IPS DF 6.9 (cell line): ENCODE results near the gene TMEM266.

Experiments
- DNase-seq: peaks from one replicate; pipeline ENCODE4 v3.0.0-alpha.2; 2013; ENCODE audit warnings: low read depth, low spot score
- H3K27ac ChIP-seq: one replicate; pipeline ENCODE4 v1.5.1; 2013; ENCODE audit warnings: low read length, control low read depth
- H3K27me3 ChIP-seq: 2 replicates; pipeline ENCODE4 v1.6.1; 2013; ENCODE audit warnings: mild to moderate bottlenecking, low read length; ENCODE audit not compliant: control insufficient read depth, insufficient read depth
- H3K36me3 ChIP-seq: 2 replicates; pipeline ENCODE4 v1.6.1; 2013; ENCODE audit warnings: low read length; ENCODE audit not compliant: control insufficient read depth, insufficient read depth
- H3K4me1 ChIP-seq: 2 replicates; pipeline ENCODE4 v1.6.1; 2013; ENCODE audit warnings: low read length; ENCODE audit not compliant: control insufficient read depth, insufficient read depth
- H3K4me3 ChIP-seq: 2 replicates; pipeline ENCODE4 v1.5.1; 2013; ENCODE audit warnings: mild to moderate bottlenecking, low read length
- H3K9me3 ChIP-seq: 2 replicates; pipeline ENCODE4 v1.6.1; 2013; ENCODE audit warnings: low read length, inconsistent platforms; ENCODE audit not compliant: control insufficient read depth, insufficient read depth
- WGBS: extraction: QIAGEN DNeasy Blood & Tissue Kit; methylation state at CpG from one replicate; pipeline ENCODE4 v1.1.7; 2013; ENCODE audit warnings: mixed read lengths, missing lambda C conversion rate; ENCODE audit not compliant: insufficient read length, insufficient coverage; 5-methylcytosine and 5-hydroxymethylcytosine counted together

TMEM266 gene

GRCh38 chr15:76149291-76149915 is 89.6 kb downstream of the TMEM266 start:
- no peaks in the 10 kb centered on the region for H3K9me3 ChIP-seq
- no peak for DNase-seq
- no peak overlapping the region for H3K4me3 ChIP-seq
- no peaks in the 10 kb centered on the region for H3K36me3 ChIP-seq
- no peak overlapping the region for H3K27ac ChIP-seq
- WGBS: no CpG with 5 or more reads among the region's 4 CpGs
- no peaks in the 10 kb centered on the region for H3K27me3 ChIP-seq
- H3K4me1 ChIP-seq: peaks cover 10% of the 10 kb centered on the region

DNA sequence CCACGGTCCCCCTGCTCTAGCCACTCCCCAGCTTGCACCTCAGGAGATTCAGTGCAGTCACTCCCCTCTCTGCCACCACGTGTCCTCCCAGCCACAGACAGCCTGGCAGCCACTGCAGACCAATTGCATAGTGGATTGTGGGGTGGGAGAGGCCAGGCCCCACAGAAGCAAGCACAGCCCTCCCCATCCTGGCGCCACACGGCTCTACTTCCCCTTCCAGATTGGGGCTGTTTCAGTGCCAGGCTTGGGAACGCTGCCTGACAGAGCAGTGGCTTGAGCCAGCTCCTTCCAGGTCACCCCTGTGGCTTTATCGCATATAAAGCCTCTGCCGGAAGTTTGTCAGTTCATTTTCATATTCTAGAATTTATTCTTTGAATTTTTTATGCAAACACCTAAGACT is 90.7 kb downstream of the TMEM266 start:
- no peaks in the 10 kb centered on the region for H3K27me3 ChIP-seq
- H3K4me3 ChIP-seq: no peak overlapping the region
- no CpG with 5 or more reads among the region's 7 CpGs for WGBS
- peaks cover 10% of the 10 kb centered on the region for H3K4me1 ChIP-seq
- no peak for DNase-seq
- no peak overlapping the region for H3K27ac ChIP-seq
- H3K9me3 ChIP-seq: no peaks in the 10 kb centered on the region
- no peaks in the 10 kb centered on the region for H3K36me3 ChIP-seq

DNA sequence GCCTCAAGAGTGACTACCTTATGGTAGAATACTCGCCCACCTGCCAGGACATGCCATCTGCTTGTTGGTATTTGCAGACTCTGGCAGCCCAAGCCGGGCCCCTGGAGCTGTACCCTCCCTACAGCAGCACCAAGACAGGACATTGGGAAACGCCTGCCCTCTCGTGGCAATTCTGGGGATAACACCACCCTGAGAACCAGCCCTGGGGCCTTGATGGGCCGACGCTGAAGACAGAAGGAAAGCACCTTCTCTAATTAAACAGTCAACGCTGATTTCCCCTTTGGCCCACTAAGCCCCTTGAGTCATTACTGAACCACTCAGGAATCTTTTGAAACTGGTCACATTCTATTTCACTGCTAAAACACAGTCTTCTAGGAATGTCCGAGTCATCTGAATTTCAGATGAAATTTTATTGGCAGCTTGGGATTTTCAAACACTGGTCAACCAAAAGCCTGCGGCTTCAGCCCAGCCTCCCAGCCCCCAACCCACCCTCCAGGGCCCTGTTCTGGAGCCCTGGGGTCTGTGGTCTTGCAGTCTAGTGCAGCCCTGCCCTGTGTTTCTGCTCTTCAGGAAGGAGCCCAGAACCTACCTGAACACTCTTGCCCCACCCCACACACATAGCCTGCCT is 91.3 kb downstream of the TMEM266 start:
- Histone ChIP-seq H3K9me3 (no peaks in the 10 kb centered on the region), H3K27ac (no peak overlapping the region), H3K27me3 (no peaks in the 10 kb centered on the region), H3K4me1 (peaks cover 10% of the 10 kb centered on the region), H3K4me3 (no peak overlapping the region), H3K36me3 (no peaks in the 10 kb centered on the region)
- no CpG with 5 or more reads among the region's 9 CpGs for WGBS
- peak; percentile 84 for DNase-seq

DNA sequence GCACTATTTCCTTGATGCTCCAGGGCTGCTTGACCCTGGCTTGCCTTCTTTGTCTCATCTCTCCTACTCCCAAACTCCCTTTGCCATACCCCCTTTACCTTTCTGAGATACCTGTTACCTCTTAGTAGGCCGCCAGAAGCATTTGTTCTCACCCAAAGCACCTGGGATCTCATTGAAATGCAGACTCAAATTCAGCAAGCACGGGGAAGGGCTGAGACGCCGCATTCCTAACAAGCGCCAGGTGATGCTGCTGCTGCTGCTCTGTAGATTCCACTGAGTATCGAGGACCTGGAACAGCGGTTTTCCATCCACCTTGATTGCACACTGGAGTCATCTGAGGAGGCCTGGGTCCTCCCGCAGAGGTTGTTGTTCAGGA is 91.8 kb downstream of the TMEM266 start:
- Histone ChIP-seq H3K27me3 (no peaks in the 10 kb centered on the region), H3K4me3 (no peak overlapping the region), H3K4me1 (peaks cover 10% of the 10 kb centered on the region), H3K36me3 (no peaks in the 10 kb centered on the region), H3K27ac (no peak overlapping the region), H3K9me3 (no peaks in the 10 kb centered on the region)
- no peak for DNase-seq
- WGBS: no CpG with 5 or more reads among the region's 8 CpGs

- peaks cover 10% of the 10 kb centered on the region for H3K4me1 ChIP-seq
- no peak overlapping the region for H3K27ac ChIP-seq
- no CpG with 5 or more reads among the region's 7 CpGs for WGBS
- H3K36me3 ChIP-seq: no peaks in the 10 kb centered on the region
- H3K9me3 ChIP-seq: no peaks in the 10 kb centered on the region
- H3K27me3 ChIP-seq: no peaks in the 10 kb centered on the region
- no peak for DNase-seq
- H3K4me3 ChIP-seq: no peak overlapping the region
Measured at GRCh38 chr15:76152197-76152596, 92.4 kb downstream of the TMEM266 start.

DNA sequence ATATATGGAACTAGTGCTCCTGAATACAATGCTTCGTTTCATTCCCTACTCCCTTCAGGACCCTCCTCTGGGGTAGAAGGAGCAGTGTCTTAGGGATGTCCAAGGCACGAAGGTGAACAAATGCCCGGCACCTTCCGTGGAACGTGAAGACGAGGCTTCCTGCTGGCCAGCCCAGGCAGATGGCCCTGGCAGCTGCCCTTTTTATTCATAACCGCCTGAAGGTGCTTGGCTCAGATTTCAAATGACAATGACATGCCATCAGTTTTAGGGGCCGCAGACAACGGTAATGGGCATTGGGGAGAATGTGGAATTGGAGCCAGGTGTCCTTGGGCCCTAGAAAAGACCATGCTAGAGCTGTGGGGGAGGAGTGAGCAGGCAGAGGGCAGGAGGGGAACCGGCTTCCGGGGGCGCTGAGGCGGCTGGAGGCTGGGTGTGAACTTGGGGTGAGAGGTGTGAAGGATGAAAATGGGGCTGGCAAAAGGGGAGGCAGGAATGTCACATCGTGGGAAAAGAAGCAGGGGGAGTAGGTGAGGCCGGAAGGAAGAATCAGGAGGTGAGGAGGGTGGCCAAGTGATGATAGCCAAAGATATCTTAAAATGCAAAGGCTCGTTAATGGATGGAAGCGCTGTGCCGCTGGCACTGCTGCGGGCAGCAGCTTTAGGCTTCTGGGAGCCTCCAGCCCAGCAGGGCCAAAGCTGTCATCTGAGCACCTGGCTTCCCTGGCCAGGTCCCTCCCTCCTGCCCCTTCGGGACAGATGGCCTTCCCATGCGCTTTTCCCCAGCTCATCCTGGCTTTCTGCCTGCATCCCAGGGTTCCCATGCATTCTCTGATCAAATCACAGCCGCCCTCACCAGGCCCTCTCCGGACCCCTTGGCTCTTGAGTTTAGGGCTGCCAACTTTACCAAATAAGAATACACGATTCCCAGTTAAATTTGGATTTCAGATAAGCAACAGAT is 93.7 kb downstream of the TMEM266 start:
- Histone ChIP-seq H3K4me3 (no peak overlapping the region), H3K27me3 (no peaks in the 10 kb centered on the region), H3K36me3 (no peaks in the 10 kb centered on the region), H3K27ac (no peak overlapping the region), H3K9me3 (no peaks in the 10 kb centered on the region), H3K4me1 (peaks cover 10% of the 10 kb centered on the region)
- DNase-seq: no peak
- no CpG with 5 or more reads among the region's 24 CpGs for WGBS

DNA sequence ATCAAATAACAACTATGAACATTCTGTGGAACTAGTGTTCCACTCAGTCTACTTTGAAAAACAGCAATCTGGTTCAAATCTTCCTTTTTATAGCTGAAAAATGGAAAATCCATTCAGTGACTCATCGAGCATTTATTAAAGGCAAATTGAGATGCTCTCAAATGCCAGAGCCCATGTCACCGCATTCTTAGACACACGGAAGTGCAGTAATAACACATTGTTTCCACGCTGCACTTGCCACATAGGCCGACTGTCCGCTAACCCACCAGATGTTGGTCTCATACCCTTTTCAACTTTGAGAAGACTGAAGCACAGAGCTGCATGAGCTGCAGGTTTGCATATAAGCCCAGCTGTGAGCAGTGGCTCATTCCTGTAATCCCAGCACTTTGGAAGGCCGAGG is 95.9 kb downstream of the TMEM266 start:
- Histone ChIP-seq H3K4me1 (peaks cover 7% of the 10 kb centered on the region), H3K27ac (no peak overlapping the region), H3K27me3 (no peaks in the 10 kb centered on the region), H3K36me3 (no peaks in the 10 kb centered on the region), H3K4me3 (no peak overlapping the region), H3K9me3 (no peaks in the 10 kb centered on the region)
- no peak for DNase-seq
- no CpG with 5 or more reads among the region's 7 CpGs for WGBS

GRCh38 chr15:76158226-76158625 is 98.4 kb downstream of the TMEM266 start:
- H3K27me3 ChIP-seq: no peaks in the 10 kb centered on the region
- H3K27ac ChIP-seq: no peak overlapping the region
- H3K4me3 ChIP-seq: no peak overlapping the region
- no peak for DNase-seq
- H3K9me3 ChIP-seq: no peaks in the 10 kb centered on the region
- H3K4me1 ChIP-seq: 0 out of 2 replicates have a peak, but pooled peaks cover under 1% of the 10 kb centered on the region
- WGBS: no CpG with 5 or more reads among the region's 10 CpGs
- H3K36me3 ChIP-seq: no peaks in the 10 kb centered on the region

- no peaks in the 10 kb centered on the region for H3K36me3 ChIP-seq
- DNase-seq: no peak
- no peaks in the 10 kb centered on the region for H3K27me3 ChIP-seq
- WGBS: no CpG with 5 or more reads among the region's 5 CpGs
- H3K9me3 ChIP-seq: no peaks in the 10 kb centered on the region
- no peak overlapping the region for H3K27ac ChIP-seq
- H3K4me3 ChIP-seq: no peak overlapping the region
- H3K4me1 ChIP-seq: 0 out of 2 replicates have a peak, but pooled peaks cover 1% of the 10 kb centered on the region
Measured at GRCh38 chr15:76158815-76159214, 99.0 kb downstream of the TMEM266 start.

DNA sequence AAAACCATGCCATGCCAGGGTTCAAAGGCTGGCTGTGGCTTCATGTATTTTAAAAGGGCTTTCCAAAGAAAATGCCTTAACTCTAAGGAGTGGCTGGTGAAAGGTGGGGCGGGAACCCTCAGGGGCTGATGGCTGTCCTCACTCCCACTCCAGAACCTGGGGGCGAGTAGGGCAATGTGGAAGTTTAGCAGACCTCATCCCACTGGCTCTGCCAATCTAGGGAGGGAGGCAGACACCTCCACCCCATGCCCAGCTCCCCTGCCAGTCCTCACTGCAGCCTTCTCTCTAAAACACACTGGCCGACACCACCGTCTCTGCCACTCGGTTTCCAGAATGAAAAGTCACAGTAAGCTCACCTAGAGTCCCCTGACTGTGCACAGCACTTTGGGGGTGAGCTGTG is 99.5 kb downstream of the TMEM266 start:
- DNase-seq: no peak
- Histone ChIP-seq H3K27ac (no peak overlapping the region), H3K4me3 (no peak overlapping the region), H3K4me1 (0 out of 2 replicates have a peak, but pooled peaks cover 1% of the 10 kb centered on the region), H3K36me3 (no peaks in the 10 kb centered on the region), H3K9me3 (no peaks in the 10 kb centered on the region), H3K27me3 (no peaks in the 10 kb centered on the region)
- no CpG with 5 or more reads among the region's 5 CpGs for WGBS
